ENCODE data around the gene CBLC.
"Not testable (repeated sequence)": the region's sequence is repeated elsewhere in the genome, so short reads cannot be mapped to it uniquely, and the experiment has no call there.

CBLC gene

GRCh38 chr19:44822177-44822576 lies 44.5 kb downstream of the CBLC start:
- no peak for DNase-seq

- DNase-seq, result no peak
These were observed 45.1 kb downstream of the CBLC start for GRCh38 chr19:44822670-44823372.

GRCh38 chr19:44823373-44823698 lies 45.6 kb downstream of the CBLC start:
- no peak for DNase-seq

GRCh38 chr19:44824761-44825160 lies 47.1 kb downstream of the CBLC start:
- no peak for DNase-seq

GRCh38 chr19:44832875-44833274 lies 55.2 kb downstream of the CBLC start:
- DNase-seq, result not testable (repeated sequence)

GRCh38 chr19:44834399-44834798 lies 56.7 kb downstream of the CBLC start:
- DNase-seq, result not testable (repeated sequence)

GRCh38 chr19:44839276-44839675 lies 61.6 kb downstream of the CBLC start:
- no peak for DNase-seq

- DNase-seq, result no peak
These were observed 63.1 kb downstream of the CBLC start for GRCh38 chr19:44840811-44841210.

GRCh38 chr19:44841231-44841630 lies 63.5 kb downstream of the CBLC start:
- peak in 1 of 6 experiments; percentile 8 for DNase-seq

GRCh38 chr19:44845286-44845611 lies 67.6 kb downstream of the CBLC start:
- no peak for DNase-seq

GRCh38 chr19:44845612-44846454 lies 68.1 kb downstream of the CBLC start, which contains the start of gene NECTIN2:
NECTIN2 (plus strand) TSS chr19:44846297; CDS start chr19:44846526, 229 bp downstream.
- peak; percentile 40 to 73 (median 66) for DNase-seq

GRCh38 chr19:44846455-44847143 lies 68.9 kb downstream of the CBLC start:
- no peak for DNase-seq

GRCh38 chr19:44847144-44848035 lies 69.7 kb downstream of the CBLC start:
- peak in 3 of 6 experiments; percentile 9 to 37 (median 16) for DNase-seq

- peak in 1 of 6 experiments; percentile 8 for DNase-seq
These were observed 70.5 kb downstream of the CBLC start for GRCh38 chr19:44848036-44848811.

GRCh38 chr19:44848812-44849447 lies 71.2 kb downstream of the CBLC start:
- no peak for DNase-seq
